GM12872 (cell line): ENCODE results near the gene PDGFD.

Experiments
- CTCF ChIP-seq: IDR thresholded peaks from 3 replicates; pipeline ENCODE4 v1.5.1; 2011; ENCODE audit warnings: low read depth, mild to moderate bottlenecking, low read length, moderate library complexity; ENCODE audit not compliant: insufficient read depth

The PDGFD gene

GRCh38 chr11:104106136-104106754 is 57.7 kb downstream of the PDGFD start:
- TF ChIP-seq CTCF, result no peak

- TF ChIP-seq CTCF, result no peak
Measured at GRCh38 chr11:104105155-104105554, 58.8 kb downstream of the PDGFD start.

GRCh38 chr11:104104664-104105063 is 59.3 kb downstream of the PDGFD start:
- no peak for TF ChIP-seq CTCF

- TF ChIP-seq CTCF, result no peak
Measured at GRCh38 chr11:104104201-104104600, 59.7 kb downstream of the PDGFD start.

GRCh38 chr11:104098555-104098954 is 65.4 kb downstream of the PDGFD start:
- no peak for TF ChIP-seq CTCF

- TF ChIP-seq CTCF, result no peak
Measured at GRCh38 chr11:104098132-104098531, 65.8 kb downstream of the PDGFD start.

- TF ChIP-seq CTCF, result no peak
Measured at GRCh38 chr11:104096900-104097299, 67.0 kb downstream of the PDGFD start.
